HS-27A (cell line): Measurements from ENCODE around the gene DNPEP.

Experiments
- DNase-seq: peaks from one replicate; pipeline ENCODE4 v3.0.0-alpha.2; 2012; ENCODE audit warnings: low read depth, missing footprints

Gene DNPEP

GRCh38 chr2:219387306-219388120 lies at the start of gene DNPEP:
DNPEP (minus strand) TSS chr2:219387912; CDS start chr2:219387794, 118 bp downstream.
- DNase-seq, result peak; percentile 41

DNA sequence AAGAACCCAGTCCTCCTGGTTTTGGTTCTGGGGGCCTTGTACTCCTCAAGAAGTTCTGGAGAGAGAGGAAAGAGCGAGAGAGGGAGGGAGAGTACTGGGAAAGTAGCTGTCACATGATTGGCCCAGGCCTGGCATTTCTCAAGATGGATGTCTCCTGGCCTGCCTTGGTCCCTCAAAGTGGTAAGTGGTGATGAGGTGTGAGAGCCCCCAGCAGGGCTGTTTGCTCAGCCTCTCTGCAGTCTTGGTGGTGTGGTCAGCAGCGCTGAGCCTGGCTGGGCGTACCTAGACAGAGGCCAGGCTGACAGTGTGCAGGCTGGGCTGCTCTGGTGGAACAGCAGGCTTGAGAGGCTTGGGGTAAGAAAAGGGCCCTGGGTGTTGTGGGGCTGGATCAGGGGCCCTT lies 49.4 kb upstream of the DNPEP start:
- DNase-seq, result no peak

- DNase-seq, result no peak
Measured at GRCh38 chr2:219436491-219436890, 48.8 kb upstream of the DNPEP start.

DNA sequence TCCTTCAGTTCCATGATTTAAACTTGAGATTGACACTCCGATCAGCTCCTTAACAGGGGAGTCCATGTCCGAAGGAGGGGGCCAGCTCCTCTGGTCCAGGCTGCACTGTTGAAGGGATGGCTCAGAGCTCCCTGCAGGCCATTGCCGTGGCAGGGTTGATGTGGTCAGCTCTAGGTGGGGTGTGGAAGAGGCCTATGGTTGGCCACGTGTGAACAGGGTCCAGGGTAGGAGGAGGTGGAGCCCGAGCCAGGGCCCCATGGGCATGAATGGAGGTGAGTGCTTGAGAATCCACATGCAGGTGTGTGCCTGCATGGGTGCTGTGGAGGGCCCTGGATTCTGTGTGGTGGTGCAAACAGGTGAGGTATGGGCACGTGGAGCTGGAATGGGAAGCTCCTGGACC lies 48.0 kb upstream of the DNPEP start:
- no peak for DNase-seq

DNA sequence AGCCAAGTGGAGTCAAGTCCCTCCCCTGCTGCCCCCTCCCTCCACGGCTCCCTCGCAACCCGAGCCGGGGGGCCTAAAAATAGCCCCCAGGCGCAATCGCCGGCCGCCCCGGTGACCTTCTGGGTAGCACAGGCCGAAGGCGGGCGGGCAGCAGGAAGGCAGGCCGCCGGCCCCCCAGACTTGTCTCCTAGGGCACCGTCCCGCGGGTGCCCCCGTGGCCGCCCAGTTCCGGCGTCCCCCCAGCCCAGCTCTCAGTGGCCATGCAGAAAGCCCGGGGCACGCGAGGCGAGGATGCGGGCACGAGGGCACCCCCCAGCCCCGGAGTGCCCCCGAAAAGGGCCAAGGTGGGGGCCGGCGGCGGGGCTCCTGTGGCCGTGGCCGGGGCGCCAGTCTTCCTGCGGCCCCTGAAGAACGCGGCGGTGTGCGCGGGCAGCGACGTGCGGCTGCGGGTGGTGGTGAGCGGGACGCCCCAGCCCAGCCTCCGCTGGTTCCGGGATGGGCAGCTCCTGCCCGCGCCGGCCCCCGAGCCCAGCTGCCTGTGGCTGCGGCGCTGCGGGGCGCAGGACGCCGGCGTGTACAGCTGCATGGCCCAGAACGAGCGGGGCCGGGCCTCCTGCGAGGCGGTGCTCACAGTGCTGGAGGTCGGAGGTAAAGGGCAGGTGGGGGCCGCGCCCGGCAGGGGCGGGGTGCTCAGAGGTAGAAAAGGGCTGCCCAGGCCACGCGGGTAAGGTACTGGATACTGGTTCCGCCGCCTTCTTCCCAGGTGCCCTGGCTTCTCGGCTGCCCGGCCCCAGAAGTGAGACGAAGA lies 47.2 kb upstream of the DNPEP start, which contains the start of gene SPEG:
Gene SPEG (plus strand): TSS at position 126 of the 808 bp plus-strand sequence. CDS start 135 bp downstream, at position 261.
- DNase-seq, result no peak

GRCh38 chr2:219434468-219434717 lies 46.7 kb upstream of the DNPEP start:
- DNase-seq, result no peak

DNA sequence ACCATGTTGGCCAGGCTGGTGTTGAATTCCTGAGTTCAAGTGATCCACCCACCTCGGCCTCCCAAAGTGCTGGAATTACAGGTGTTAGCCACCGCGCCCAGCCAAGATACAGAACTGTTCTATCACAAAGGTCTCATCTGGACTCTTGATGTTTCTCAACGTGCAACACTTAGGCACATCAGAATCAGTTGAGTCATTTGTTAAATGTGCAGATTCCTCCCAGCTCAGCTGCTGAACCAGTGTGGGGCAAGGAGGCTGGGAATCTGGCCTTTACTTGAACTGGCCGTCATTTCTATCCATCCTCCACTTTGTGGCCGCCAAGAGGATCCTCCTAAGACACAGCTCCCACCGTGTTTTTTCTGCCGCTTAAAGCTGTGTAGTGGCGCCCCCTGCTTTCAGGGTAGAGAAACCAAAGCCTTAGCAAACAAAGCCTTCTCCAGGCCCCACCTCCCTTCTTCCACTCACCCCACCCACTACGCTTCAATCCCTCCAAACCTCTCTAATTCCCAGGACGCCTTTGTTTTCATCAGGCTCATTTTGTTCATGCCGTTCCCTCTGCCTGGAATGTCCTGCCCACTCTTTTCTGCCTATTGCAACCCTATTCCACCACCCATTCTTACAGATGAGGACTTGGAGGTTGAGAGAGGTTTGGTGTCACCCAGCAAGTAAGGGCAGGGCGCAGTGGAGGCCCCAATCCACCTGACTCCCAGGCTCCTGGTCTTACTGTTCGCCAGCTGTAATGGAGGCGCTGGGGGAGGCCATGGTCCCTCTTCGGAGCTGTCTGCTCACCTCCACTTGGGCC lies 46.2 kb upstream of the DNPEP start:
- no peak for DNase-seq

DNA sequence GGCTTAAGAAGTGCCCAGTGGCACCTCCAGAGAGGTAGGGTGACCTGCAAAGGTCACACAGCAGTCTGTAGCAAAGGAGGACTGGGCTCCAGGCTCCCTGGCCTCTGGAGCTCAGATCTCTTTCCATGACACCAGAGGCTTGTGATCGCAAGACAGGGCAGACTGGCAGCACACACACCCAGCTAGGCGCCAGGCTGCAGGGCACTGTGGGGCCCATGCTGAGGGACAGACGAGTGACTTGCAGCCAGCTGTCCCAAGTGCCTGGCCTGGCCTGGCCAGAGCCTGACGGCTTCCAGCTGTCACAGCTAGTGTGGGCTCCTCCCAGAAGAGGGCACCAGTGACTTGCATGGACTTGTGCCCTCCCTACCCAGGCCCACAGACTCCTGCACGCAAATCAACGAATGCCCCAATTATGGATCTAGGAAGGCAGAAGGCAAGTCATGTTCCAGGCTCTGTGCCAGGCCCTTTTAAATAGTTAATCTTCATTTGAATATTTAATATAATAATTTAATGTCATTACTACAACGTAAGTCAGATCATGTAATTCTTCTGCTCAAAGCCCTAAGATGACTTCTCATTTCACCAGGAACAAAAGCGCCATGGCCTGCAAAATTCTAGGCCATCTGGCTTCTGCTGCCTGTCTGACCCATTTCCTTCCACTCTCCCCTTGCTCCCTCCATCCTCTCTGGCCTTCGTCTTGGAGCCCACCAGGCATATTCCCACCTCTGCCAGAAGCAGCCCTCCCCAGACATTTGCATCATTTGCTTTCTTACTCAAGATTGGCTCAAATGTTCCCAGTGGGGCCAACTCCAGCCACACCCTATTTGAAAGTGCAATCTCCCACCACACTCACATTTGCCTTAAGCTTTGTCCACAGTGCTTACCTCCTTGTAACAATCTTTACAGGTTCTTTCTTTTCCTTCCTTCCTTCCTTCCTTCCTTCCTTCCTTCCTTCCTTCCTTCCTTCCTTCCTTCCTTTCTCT lies 43.2 kb upstream of the DNPEP start:
- no peak for DNase-seq

DNA sequence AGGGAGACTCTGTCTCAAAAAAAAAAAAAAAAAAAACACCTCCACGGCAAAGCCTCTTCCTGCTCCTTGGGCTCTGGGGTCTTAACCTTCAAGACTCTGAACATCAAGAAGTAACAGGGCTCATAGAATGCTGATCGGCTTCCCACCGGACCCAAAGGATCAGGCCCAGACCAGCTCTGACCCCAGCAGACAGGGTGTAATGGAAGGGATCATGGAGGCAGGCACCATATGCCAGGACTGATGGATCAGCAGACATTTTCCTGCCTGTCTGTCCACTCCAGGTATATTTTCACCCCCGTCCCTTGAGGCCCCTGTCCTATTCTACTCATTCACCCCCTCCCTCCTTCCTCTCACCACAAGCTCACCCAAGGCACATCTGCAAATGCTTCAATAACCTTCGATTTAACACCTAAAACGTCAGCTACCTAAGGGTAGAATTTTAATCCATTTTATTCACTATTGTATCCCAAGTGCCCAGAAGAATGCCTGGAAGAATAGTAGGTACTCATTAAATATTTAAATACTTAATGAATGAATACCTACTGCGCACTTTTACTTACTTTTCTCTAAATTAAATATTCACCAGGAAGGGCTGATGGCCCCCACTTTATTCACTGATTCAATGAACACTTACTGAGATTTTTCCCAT lies 42.4 kb upstream of the DNPEP start:
- DNase-seq, result no peak

GRCh38 chr2:219428469-219428868 lies 40.8 kb upstream of the DNPEP start:
- DNase-seq, result no peak

- no peak for DNase-seq
Measured at GRCh38 chr2:219426534-219427136, 38.9 kb upstream of the DNPEP start.

DNA sequence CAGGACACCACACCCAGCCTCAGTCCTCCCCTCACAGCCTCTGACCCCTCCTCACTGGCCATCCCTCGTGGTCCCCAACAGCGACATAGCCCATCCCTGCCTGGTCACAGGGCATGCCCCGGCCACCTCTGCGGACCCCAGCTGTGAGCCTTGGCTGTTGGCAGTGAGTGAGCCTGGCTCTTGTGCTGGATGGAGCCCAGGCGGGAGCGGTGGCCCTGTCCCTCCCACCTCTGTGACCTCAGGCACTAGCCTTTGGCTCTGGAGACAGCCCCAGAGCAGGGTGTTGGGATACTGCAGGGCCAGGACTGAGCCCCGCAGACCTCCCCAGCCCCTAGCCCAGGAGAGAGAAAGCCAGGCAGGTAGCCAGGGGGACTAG lies 38.3 kb upstream of the DNPEP start:
- DNase-seq, result no peak

- no peak for DNase-seq
Measured at GRCh38 chr2:219425238-219426067, 37.7 kb upstream of the DNPEP start.

- no peak for DNase-seq
Measured at GRCh38 chr2:219423652-219424377, 36.1 kb upstream of the DNPEP start.

DNA sequence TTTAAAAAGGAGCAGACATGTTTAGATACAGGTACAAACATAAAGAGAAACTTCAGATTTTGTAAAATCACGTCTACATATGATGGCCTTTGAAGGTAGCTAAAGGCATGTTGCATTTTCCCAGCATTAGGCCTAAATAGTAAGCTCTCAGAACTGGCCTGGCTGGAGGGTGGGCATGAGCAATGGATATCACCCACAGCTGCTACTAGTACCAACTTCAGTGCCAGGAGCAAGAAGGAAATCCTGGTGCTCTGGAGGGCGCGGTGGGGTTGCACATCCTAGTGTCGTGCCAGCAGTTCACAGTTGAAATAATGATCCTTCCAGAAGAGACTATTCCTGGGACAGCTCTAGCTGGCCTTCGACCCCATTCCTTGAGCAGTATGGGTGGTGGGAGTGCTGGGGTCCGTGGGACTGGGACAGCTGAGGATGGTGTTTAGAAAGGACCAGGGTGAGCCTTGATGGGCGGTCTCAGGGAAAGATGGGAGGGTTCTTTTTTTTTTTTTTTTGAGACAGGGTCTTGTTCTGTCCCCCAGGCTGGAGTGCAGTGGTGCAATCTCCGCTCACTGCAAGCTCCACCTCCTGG lies 35.3 kb upstream of the DNPEP start:
- DNase-seq, result no peak

- no peak for DNase-seq
Measured at GRCh38 chr2:219421323-219421722, 33.6 kb upstream of the DNPEP start.

DNA sequence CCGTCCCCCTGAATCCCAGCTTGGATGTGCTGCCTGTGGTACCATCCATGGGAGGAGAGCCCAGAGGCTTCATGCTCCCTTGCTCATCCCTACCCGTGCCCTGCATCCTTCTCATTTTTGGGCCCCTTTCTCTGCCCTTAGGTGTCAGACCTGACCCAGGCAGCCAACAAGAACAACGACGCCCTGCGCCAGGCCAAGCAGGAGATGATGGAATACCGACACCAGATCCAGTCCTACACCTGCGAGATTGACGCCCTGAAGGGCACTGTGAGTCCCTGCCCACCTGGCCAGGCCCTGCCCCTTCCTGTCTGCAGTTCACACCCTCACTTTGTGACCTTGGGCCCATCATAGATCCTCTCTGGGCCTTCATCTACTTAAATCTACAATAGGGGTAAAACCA lies 33.0 kb upstream of the DNPEP start:
- no peak for DNase-seq
